K562 (cell line): Measurements from ENCODE around the gene MPC1. TPM values are rescaled to one million over a fixed set of nuclear protein-coding genes. Genes with fewer than 3 reads are reported as not detected.

ENCODE experiments used
- ATAC-seq: fragments of 200-7000 bp; cut with Tn5 transposase; 3 replicates; pipeline ENCODE4 v1.9.1; 2020; ENCODE audit warnings: moderate library complexity
- BruUV-seq: library from RNA; stranded (reverse); fragments of 400-500 nt; replicated peaks from 2 replicates; lab custom pipeline; 2021; lab: Mats Ljungman, UMichigan
- CTCF ChIA-PET: fragments of 300-600 bp; formaldehyde crosslinking; extraction: SDS; loops from one replicate; lab custom pipeline; 2021; ENCODE audit warnings: low intra/inter-chr PET ratio; lab: Yijun Ruan, JAX
- POLR2A ChIA-PET: fragments of 300-600, 350-650 bp; sonication (Branson Sonifier 250); formaldehyde crosslinking; extraction: SDS; loops from one replicate; lab custom pipeline; 2021; ENCODE audit warnings: antibody characterized with exemption, inconsistent platforms; lab: Yijun Ruan, JAX
- DNase-seq, 4 experiments: peaks; one replicate each; pipeline versions ENCODE4 v3.0.0 to v3.0.0-alpha.2; 2011 to 2018; ENCODE audit warnings: low spot score in 3 of 4, mixed read lengths in 3 of 4; ENCODE audit errors: extremely low read depth in 1 of 4
- FAIRE-seq: peaks from 2 replicates; lab custom pipeline; 2011; peaks lifted over from hg19 to GRCh38; lab: Jason Lieb, UNC
- H2AFZ ChIP-seq: 2 replicates; pipeline ENCODE4 v1.6.0; 2011; ENCODE audit warnings: low read depth, low read length, control low read depth, inconsistent platforms
- H3K27ac ChIP-seq: fragments of 200-600 bp; 3 replicates; pipeline ENCODE4 v1.8.0; 2011; ENCODE audit warnings: low read depth, mild to moderate bottlenecking, control low read depth, inconsistent platforms, low read length, moderate library complexity, mixed read lengths; ENCODE audit errors: extremely low read depth
- H3K27me3 ChIP-seq, 2 experiments: fragments of 300-600 bp in 1 of 2; 2 replicates in 1 of 2; 3 replicates in 1 of 2; pipeline versions ENCODE4 v1.6.0 to v1.8.0; 2011; ENCODE audit warnings: inconsistent platforms in 2 of 2, low read length in 2 of 2, mild to moderate bottlenecking in 1 of 2, mixed read lengths in 1 of 2, moderate library complexity in 1 of 2; ENCODE audit not compliant: control insufficient read depth in 2 of 2, insufficient read depth in 2 of 2
- H3K36me3 ChIP-seq: fragments of 300-600 bp; 3 replicates; pipeline ENCODE4 v1.8.0; 2011; ENCODE audit warnings: mild to moderate bottlenecking, low read length, inconsistent platforms; ENCODE audit not compliant: control insufficient read depth, insufficient read depth
- H3K4me1 ChIP-seq, 2 experiments: fragments of 200-600 bp in 1 of 2; replicated peaks in 1 of 2; 2 replicates in 1 of 2; 3 replicates in 1 of 2; pipeline versions ENCODE4 v1.5.1 to v1.8.0; 2011; ENCODE audit warnings: inconsistent platforms in 2 of 2, low read length in 2 of 2, mild to moderate bottlenecking in 1 of 2, mixed read lengths in 1 of 2, moderate library complexity in 1 of 2; ENCODE audit not compliant: control insufficient read depth in 2 of 2, insufficient read depth in 2 of 2
- H3K4me2 ChIP-seq: 2 replicates; pipeline ENCODE4 v1.6.1; 2011; ENCODE audit warnings: low read length, control low read depth, inconsistent platforms, mixed read lengths; ENCODE audit not compliant: insufficient read depth
- H3K4me3 ChIP-seq: fragments of 200-600 bp; sonication (generic), shearing (Covaris generic); 2 replicates; pipeline ENCODE4 v1.5.1; 2016; ENCODE audit warnings: control low read depth, inconsistent platforms
- H3K79me2 ChIP-seq: fragments of 200-600 bp; 3 replicates; pipeline ENCODE4 v1.8.0; 2011; ENCODE audit warnings: low read length, inconsistent platforms; ENCODE audit not compliant: control insufficient read depth, insufficient read depth
- H3K9ac ChIP-seq, 2 experiments: 2 replicates each; pipeline versions ENCODE4 v1.6.0 to v1.6.1; 2011; ENCODE audit warnings: low read depth in 2 of 2, low read length in 2 of 2, control low read depth in 1 of 2, inconsistent platforms in 1 of 2, mild to moderate bottlenecking in 1 of 2, mixed read lengths in 1 of 2; ENCODE audit not compliant: insufficient read depth in 1 of 2
- H3K9me1 ChIP-seq: one replicate; pipeline ENCODE4 v1.6.0; 2011; ENCODE audit warnings: inconsistent platforms, mild to moderate bottlenecking, low read length, moderate library complexity; ENCODE audit not compliant: control insufficient read depth, insufficient read depth
- H3K9me3 ChIP-seq: replicated peaks from 2 replicates; pipeline ENCODE4 v1.5.1; 2011; ENCODE audit warnings: low read depth, low read length, inconsistent platforms; ENCODE audit not compliant: control insufficient read depth, insufficient read depth
- H4K20me1 ChIP-seq: replicated peaks from 2 replicates; pipeline ENCODE4 v1.6.1; 2011; ENCODE audit warnings: low read length, inconsistent platforms, mixed read lengths; ENCODE audit not compliant: control insufficient read depth, insufficient read depth
- E2F8 ChIP-seq: fragments of 450-650 bp; IDR thresholded peaks from 2 replicates; pipeline ENCODE4 v1.7.1; 2018; ENCODE audit warnings: mild to moderate bottlenecking, low read depth; ENCODE audit not compliant: partially characterized antibody
- MCM3 ChIP-seq: fragments of 450-650 bp; IDR thresholded peaks from 2 replicates; pipeline ENCODE4 v1.6.1; 2016
- PHB2 ChIP-seq: fragments of 450-650 bp; IDR thresholded peaks from 2 replicates; pipeline ENCODE4 v1.6.1; 2017; ENCODE audit warnings: low read depth
- PPARD ChIP-seq: fragments of 250-450 bp; sonication (Bioruptor Pico); IDR thresholded peaks from 2 replicates; pipeline ENCODE4 v1.8.0; 2022; ENCODE audit warnings: inconsistent platforms, mild to moderate bottlenecking, moderate library complexity
- XRCC4 ChIP-seq: IDR thresholded peaks from one replicate; pipeline ENCODE4 v1.6.1; 2011; ENCODE audit not compliant: insufficient read depth, insufficient read length; ENCODE audit errors: extremely low read depth
- ZBTB43 ChIP-seq: sonication (generic); formaldehyde crosslinking; IDR thresholded peaks from 2 replicates; pipeline ENCODE4 v1.8.0; 2023; ENCODE audit warnings: mild to moderate bottlenecking, missing genetic modification reagents
- ZNF232 ChIP-seq: sonication (generic); formaldehyde crosslinking; IDR thresholded peaks from 2 replicates; pipeline ENCODE4 v1.8.0; 2022; ENCODE audit warnings: mild to moderate bottlenecking, missing genetic modification reagents
- ZNF511 ChIP-seq: sonication (generic); formaldehyde crosslinking; IDR thresholded peaks from 2 replicates; pipeline ENCODE4 v1.8.0; 2022; ENCODE audit warnings: mild to moderate bottlenecking, missing genetic modification reagents
- ZNF766 ChIP-seq: fragments of 200-800 bp; sonication (Bioruptor generic); conservative IDR thresholded peaks from 2 replicates; pipeline ENCODE4 v1.6.1; 2016; ENCODE audit warnings: missing genetic modification characterization, missing compliant biosample characterization
- WGBS: fragments of 100-300 bp; shearing (Covaris generic); methylation state at CpG from one replicate; pipeline ENCODE4 v1.1.6; 2016; ENCODE audit warnings: low coverage, mixed read lengths; ENCODE audit not compliant: insufficient coverage; ENCODE audit errors: missing lambda C conversion rate; 5-methylcytosine and 5-hydroxymethylcytosine counted together
- in situ Hi-C: fragments of 300-500 bp; cut with MboI; formaldehyde crosslinking; loops from 4 replicates; pipeline ENCODE4 v1.15.0; 2018; ENCODE audit warnings: inconsistent platforms, mixed read lengths
- intact Hi-C: fragments of 100-400 bp; cut with micrococcal nuclease; formaldehyde crosslinking; loops from 2 replicates; pipeline ENCODE4 v1.14.2; 2022
- polyA plus RNA-seq, 8 experiments: library from polyadenylated mRNA; depleted of rRNA in 4 of 8; stranded (reverse) in 5 of 8; unstranded in 3 of 8; fragments of >200 nt; fragmentation: Nextera tagmentation in 2 of 8; fragmentation: Illumina TruSeq in 1 of 8; extraction: Ambion mirVana in 2 of 8; extraction: Trizol in 1 of 8; gene quantifications; 2 replicates each; pipeline versions ENCODE4 v1.2.1 to v1.2.3, GENCODE V29; 2011 to 2014; ENCODE audit warnings: inconsistent platforms in 1 of 8, missing spikeins in 1 of 8
- total RNA-seq, 7 experiments: library from RNA; depleted of rRNA in 6 of 7; stranded (reverse); fragments of >200 nt in 6 of 7; fragmentation: Illumina TruSeq in 2 of 7; extraction: Trizol in 2 of 7; gene quantifications; 2 replicates each; pipeline versions ENCODE4 v1.2.1 to v1.2.3, GENCODE V29; 2011 to 2021; ENCODE audit warnings: low replicate concordance in 1 of 7

Gene MPC1
- total and polyA plus RNA-seq, 9 of the 15 experiments (the other 6 are each of a cell fraction or from before 2014, with no cell fraction given) = 78.6 to 185 (median 138) TPM

DNA sequence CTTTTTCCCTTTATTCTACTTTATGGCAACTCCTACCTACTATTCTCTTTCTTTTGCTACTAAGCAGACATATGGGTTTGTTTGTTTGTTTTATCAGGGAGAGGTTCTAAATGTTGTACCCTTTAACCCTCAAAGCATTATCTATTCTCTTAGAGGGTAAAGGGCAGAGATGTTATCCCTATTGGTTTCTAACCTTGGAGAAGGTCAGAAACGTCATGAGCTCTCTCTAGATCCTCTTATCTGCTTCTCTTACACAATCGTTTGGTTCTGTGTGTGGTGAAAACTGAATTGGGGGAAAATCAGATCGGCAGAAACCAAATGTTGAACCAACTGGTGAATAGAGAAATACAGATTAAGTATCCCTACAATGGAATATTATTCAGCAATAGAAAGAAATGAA, 6.4 kb upstream of the MPC1 start (continued):
- TF ChIP-seq ZNF511 (CRISPR knock-in tag) = no peak

DNA sequence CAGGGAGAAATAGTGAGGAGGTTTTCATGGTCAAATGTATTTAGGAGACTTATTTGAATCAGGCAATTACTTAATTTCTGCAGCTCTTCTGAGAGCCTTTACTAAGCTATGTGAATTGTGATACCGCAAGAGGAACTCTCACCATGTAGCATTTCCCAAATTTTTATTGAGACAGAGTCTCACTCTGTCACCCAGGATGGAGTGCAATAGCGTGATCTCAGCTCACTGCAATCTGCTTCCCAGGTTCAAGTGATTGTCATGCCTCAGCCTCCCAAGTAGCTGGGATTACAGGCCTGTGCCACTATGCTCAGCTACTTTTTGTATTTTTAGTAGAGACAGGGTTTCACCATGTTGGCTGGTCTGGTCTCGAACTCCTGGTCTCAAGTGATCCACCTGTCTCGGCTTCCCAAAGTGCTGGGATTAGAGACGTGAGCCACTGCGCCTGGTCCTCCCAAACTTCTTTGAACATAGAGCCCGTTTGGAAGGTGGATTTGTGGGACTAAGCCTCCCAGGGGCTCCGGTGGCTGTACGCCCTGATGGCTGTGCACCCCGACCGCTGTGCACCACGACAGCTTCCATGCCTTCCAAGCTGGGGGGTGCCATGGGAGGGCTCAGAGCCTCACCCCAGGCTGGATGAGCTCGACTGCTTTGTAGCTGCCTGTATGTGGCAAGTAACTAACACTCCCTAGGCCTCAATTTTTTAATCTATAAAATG, 5.7 kb upstream of the MPC1 start:
- ChIA-PET CTCF (no interaction called here), POLR2A (interaction anchor here (0.7 kb wide), 1 partner anchor 112 kb away, joined by 3 read pairs; no protein-coding TSS in a partner anchor)
- in situ Hi-C loops = loop anchor here (5.0 kb wide), 1 partner anchor 116 kb away; no protein-coding TSS in a partner anchor
- ATAC-seq (no peak), DNase-seq (no peak)
- BruUV-seq = no TSS peak
- H3K27me3 ChIP-seq = peaks cover 18 to 32% of the 10 kb centered on the region in 2 experiments
- H3K9ac ChIP-seq = no peak overlapping the region
- H3K4me2 ChIP-seq = no peak overlapping the region
- peaks cover 4% of the 10 kb centered on the region; the same call in 1 of the 3 replicates for H3K79me2 ChIP-seq
- WGBS = 26% methylated on average over 13 of the region's 13 CpGs
- no peak overlapping the region for H3K4me3 ChIP-seq
- peaks cover 0 to 11% of the 10 kb centered on the region in 2 experiments; a peak in 1 of 5 replicates for H3K4me1 ChIP-seq
- H3K36me3 ChIP-seq = no peaks in the 10 kb centered on the region
- TF ChIP-seq ZNF232 (CRISPR knock-in tag) = no peak
- no peak for TF ChIP-seq PHB2
- TF ChIP-seq E2F8 = no peak
- no peak for TF ChIP-seq ZNF766 (CRISPR knock-in tag)
- no peak for TF ChIP-seq PPARD (CRISPR knock-in tag)
- TF ChIP-seq ZBTB43 (CRISPR knock-in tag) = no peak
- no peak for TF ChIP-seq MCM3
- no peak for TF ChIP-seq XRCC4
- TF ChIP-seq, all 486 proteins: peak for 0
- intact Hi-C loops = no loop called here
- Histone ChIP-seq H4K20me1 (no peaks in the 10 kb centered on the region), H2AFZ (no peak overlapping the region), H3K9me1 (no peaks in the 10 kb centered on the region), H3K9me3 (no peaks in the 10 kb centered on the region), H3K27ac (no peak overlapping the region)
- no peak for FAIRE-seq
